22Rv1 (cell line): Measurements from ENCODE around the gene CSNK2A2.

ENCODE experiments used
- ZFX ChIP-seq: fragments of 450-650 bp; IDR thresholded peaks from 2 replicates; pipeline ENCODE4 v1.6.1; 2017; ENCODE audit warnings: antibody characterized with exemption, borderline replicate concordance
- TF ChIP-seq, protein P1 (sequence below): fragments of 450-650 bp; IDR thresholded peaks from 2 replicates; pipeline ENCODE4 v1.5.1; 2017; ENCODE audit warnings: mild to moderate bottlenecking

DNA sequence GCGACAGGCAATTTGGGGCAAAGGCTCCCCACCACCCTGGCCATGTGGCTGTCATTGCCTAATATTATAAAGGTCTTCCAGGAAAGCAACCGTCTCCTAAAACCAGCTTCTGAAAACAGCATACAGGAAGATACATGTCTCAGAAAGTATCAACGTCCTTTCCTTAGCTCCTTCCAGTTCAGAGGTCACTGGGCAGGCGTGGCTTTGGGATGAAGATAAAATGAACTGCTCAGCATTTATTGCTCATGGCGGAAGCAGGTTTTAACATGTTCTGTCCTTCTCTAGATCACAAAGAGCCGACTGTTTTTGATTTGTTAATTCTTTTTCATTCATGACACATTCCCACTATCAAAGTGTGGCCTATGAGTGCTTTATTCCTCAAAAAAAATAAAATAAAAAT lies 76.8 kb downstream of the CSNK2A2 start:
- TF ChIP-seq, protein P1, sequence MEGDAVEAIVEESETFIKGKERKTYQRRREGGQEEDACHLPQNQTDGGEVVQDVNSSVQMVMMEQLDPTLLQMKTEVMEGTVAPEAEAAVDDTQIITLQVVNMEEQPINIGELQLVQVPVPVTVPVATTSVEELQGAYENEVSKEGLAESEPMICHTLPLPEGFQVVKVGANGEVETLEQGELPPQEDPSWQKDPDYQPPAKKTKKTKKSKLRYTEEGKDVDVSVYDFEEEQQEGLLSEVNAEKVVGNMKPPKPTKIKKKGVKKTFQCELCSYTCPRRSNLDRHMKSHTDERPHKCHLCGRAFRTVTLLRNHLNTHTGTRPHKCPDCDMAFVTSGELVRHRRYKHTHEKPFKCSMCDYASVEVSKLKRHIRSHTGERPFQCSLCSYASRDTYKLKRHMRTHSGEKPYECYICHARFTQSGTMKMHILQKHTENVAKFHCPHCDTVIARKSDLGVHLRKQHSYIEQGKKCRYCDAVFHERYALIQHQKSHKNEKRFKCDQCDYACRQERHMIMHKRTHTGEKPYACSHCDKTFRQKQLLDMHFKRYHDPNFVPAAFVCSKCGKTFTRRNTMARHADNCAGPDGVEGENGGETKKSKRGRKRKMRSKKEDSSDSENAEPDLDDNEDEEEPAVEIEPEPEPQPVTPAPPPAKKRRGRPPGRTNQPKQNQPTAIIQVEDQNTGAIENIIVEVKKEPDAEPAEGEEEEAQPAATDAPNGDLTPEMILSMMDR: no peak
- TF ChIP-seq ZFX: no peak
